HG03521 (cell line): ENCODE results near the gene ADAMTS9.

ENCODE experiments used
- ATAC-seq: cut with Tn5 transposase; IDR thresholded peaks from one replicate; pipeline ENCODE4 v1.9.1; 2021; ENCODE audit warnings: mild to moderate bottlenecking, moderate library complexity; ENCODE audit not compliant: unreplicated experiment

Gene ADAMTS9

GRCh38 chr3:64658001-64658400, 29.8 kb downstream of the ADAMTS9 start:
- ATAC-seq: no peak

DNA sequence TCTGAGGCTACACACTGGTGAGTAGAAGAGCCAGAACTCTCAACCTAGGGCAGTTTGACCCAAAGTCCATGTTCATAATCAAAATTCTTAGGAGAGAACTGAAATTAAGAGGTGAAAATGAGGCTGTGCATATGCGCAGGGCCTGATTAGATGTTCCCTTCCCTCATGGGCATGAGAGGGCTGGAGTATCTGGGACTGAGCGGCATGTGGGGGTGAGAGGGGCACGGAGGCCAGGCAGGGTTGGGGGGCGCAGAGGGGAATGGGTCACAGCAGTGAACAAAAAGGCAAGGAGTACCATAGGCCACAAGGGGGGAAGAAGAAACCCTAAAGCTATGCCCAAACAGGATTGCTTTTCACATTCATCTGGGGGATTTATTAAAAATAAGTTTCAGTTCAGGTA, 31.3 kb downstream of the ADAMTS9 start:
- ATAC-seq: no peak

GRCh38 chr3:64655160-64655559, 32.6 kb downstream of the ADAMTS9 start:
- ATAC-seq: no peak

DNA sequence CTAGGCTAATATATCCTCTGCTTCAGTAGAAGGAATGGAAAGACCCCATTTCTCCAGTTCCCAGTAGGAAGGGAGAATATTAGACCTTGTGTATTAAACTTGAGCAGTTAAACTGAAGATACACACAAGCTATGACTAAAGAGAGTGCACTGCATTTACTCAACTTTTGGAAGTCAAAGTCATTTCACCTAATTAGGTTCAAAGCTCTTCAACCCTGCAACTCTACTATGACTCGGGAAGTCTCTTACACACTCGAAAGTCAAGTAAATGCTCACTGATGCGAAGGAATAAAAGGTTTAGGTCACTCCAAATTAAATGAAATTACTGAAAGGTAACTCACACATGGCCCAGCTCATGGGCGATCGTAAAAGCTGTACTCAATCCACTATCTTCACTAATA, 33.8 kb downstream of the ADAMTS9 start:
- no peak for ATAC-seq

DNA sequence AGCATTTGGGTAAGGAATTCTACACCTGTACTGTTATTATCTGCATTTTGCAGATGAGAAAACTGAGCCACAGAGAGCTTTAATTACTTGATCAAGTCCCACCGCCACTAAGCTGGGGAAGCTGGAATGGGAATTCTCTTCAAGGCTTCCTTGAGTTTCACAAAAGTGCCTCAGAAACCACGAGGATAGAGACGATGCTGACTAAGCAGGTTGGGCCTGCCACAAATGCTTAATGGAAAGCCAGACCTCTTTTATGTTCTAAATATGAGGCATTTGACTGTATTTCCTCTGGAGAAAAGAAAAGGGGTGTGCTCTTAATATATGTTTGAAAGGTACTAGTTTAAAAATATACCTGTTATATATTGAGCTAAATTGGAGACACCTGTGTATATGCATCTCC, 34.7 kb downstream of the ADAMTS9 start:
- no peak for ATAC-seq

DNA sequence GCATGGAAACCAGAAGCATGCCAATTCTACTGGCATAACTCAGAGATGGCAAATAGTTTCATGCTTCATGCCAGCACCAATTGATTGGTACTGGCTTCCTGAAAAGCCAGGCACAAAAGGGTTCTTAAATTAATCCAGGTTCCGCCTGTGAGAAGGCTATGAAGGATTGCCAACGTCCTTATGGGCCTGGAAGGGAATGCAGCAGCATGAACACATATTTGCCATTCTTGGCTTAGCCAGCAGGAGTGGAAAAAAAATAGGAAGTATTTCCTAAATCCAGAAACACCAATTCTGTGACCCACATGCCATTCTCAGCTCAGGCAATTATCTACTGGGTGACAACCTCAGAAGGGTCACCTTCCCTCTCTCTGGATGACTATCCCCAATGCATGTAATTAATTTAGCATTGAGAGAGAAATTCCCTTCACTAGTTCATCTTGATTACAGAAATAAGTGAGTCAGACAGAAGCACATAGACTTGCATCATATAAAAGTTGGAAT, 36.0 kb downstream of the ADAMTS9 start:
- ATAC-seq: no peak

GRCh38 chr3:64651303-64651702, 36.5 kb downstream of the ADAMTS9 start:
- no peak for ATAC-seq

DNA sequence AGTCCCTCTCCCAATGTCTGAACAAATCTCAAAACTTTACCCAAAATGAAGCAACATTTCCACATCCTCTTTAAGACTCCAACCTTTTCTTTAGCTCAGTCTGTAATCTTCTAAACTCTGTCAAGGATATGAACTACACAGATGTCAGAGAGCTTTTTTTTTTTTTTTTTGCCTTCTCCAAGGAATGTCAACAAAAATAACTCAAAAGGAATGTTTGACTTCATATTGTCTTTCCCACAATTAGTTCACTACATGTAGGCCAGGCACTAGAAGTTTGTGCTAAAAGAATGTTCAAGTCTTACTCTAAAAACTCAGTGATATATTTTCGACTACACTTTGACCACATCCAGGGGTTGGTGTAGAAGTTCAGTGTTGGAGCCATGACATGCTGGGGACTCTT, 37.1 kb downstream of the ADAMTS9 start:
- no peak for ATAC-seq

DNA sequence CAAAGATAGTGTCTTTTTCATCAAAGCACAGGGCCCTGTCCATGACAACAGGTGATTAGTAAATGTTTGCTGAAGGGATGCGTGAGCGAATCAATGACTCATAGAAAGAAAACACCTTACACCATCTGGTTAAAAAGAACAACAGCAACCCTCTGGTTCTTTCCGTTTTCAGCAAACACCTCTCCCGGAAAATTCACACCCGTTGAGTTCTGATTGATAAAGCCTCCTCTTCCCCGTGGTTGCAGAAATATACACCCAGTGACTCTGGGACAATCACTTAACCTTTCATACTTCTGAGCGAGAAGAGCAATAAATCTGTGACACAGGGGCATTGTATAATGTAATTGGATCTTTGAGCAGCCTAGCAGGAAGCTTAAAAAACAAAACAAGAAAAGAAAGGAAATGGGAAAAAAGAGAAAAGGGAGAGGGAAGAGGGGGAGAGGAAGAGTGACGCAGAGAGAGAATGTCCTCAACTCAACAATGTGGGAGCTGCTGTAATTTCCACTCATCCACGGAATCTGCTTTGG, 37.6 kb downstream of the ADAMTS9 start:
- no peak for ATAC-seq

GRCh38 chr3:64648927-64649906, 38.6 kb downstream of the ADAMTS9 start:
- no peak for ATAC-seq

DNA sequence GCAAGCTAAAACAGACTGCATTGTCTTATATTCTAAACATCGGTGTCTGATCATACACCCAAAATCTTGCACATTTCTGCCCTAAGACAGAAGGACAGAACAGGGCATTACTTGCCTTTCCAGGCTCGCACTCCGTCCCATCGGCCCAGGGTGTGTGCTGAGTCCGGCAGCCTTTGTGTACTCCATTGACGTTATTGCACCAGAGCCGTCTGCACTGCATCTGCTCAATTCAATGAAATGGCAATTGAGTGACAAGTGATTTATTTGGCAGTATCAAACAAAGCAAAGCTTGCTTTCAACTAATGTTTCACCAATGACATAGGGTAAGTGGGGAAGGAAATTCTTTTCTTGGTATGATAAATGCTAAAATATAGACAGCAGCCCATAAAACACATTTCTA, 40.0 kb downstream of the ADAMTS9 start:
- no peak for ATAC-seq

GRCh38 chr3:64645243-64645642, 42.6 kb downstream of the ADAMTS9 start:
- ATAC-seq: no peak

GRCh38 chr3:64644483-64644882, 43.3 kb downstream of the ADAMTS9 start:
- no peak for ATAC-seq

GRCh38 chr3:64642327-64643151, 45.3 kb downstream of the ADAMTS9 start:
- no peak for ATAC-seq

DNA sequence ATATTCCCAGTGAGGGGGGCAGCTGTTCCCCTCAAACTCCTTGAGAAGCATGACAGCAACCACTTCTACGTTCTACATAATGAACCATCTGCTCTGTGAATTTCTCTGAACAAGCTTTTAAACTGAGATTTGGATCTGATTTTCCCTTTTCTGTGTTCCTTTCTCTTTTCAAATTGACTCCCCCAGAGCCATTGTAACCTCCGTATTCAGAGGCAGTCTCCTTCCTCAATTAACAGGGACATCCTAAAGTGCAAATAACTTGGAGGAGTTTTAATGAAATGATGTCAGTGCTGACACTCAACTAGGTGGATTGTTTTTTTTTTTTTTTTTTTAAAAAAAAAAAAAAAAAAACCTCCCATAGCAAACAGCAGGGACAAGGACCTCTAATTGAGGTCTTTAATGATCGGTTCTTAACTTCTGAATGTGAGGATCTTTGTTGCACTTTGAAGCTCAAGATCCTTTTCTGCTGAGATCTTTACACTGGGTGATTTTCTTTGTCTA, 48.8 kb downstream of the ADAMTS9 start:
- ATAC-seq: no peak

GRCh38 chr3:64638511-64638910, 49.3 kb downstream of the ADAMTS9 start:
- ATAC-seq: no peak

DNA sequence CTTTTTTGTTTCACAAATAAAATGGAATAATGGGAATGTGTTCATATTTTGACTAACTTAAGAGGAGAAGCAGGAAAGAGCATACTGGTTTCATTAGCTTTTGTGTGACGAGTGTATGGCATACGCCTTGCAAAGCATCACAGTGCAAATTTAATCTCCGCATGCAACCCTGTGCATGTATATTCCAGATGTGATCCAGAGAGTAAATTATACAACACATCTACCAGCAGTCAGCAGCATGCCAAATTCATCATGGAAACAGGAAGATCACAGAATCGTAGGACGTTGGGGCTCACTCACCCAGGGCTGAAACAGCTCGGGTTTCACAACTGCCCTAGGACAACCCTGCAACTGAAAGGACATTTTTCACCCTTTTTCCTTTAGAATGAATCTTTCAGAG, 53.4 kb downstream of the ADAMTS9 start:
- ATAC-seq: no peak

GRCh38 chr3:64631951-64632350, 55.8 kb downstream of the ADAMTS9 start:
- no peak for ATAC-seq

DNA sequence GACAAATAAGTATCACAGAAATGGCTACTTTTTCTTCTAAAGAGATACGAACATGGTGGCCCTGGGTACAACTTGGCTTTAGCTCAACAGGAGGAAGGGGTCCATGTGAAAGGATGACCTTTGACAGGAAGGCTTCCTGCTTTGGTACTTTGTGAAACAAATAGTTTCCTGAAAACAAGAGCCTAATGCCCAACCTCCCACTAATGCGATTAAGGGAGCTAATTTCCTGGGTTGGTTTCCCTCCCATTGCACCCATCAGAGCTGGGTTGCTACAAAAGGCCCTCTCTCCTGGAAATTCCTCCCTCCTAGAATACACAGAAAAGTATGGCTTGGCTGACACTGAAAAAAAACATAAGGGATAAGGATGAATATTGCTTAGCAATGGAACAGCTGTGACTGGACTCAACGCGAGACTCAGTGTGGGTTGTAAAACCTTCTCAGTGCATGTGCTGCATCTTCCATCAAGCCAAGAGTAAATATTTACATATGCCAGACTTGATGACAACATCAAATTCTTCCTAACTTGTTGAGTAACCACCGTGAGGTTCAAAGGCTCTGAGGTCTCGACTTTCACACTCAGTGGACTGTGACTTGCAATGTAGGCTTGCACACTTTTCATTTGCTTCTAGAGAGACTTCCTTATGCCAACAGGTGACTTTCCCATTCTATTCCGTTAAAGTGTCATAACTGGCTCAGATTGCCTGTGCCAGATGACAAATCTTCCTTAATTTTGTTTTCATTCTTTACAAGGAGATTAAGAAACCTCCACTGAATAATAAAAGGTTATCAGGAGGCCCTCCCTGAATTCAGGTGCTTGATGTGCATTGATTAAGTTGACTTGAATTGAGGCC, 60.1 kb downstream of the ADAMTS9 start:
- ATAC-seq: no peak

DNA sequence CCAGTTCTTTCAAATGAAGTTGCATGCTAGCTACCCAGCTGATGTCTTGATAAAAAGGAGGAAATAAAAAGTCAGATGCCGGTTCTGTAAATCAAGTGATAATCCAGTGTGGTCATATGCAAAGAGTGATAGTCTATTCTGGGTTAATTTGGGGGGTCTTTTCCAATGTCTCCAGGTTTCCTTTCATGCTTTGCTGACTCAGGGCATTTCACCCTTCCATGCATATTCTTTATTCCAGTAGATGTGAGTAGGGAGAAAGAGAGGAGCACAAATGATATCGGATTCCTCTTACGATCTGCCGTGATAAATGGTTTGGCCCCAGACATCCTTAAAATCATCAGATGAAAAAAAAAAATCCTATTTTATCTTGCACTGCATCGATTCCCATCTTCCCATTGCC, 60.8 kb downstream of the ADAMTS9 start:
- no peak for ATAC-seq
